ENCODE data around the gene MCF2L. TPM values are rescaled to one million over a fixed set of nuclear protein-coding genes. Genes with fewer than 3 reads are reported as not detected.

The MCF2L gene
- total and polyA plus RNA-seq, 10 of the 15 experiments (the other 5 are each of a cell fraction or from before 2014, with no cell fraction given), result 0.06 to 1.1 (median 0.21) TPM; not detected in 2

- Histone ChIP-seq H3K9me3 (replicated peaks; ENCODE audit: control insufficient read depth, insufficient read depth, low read length) (no peaks in the 10 kb centered on the region), H3K4me1 (ENCODE audit: control insufficient read depth, insufficient read depth, low read length) (no peaks in the 10 kb centered on the region), H3K27me3 (replicated peaks in 1 of 2; ENCODE audit: control insufficient read depth in 2 of 2, insufficient read depth in 2 of 2, low read length in 1 of 2) (peaks cover 0 to 2% of the 10 kb centered on the region in 2 experiments; a peak in 2 of 4 replicates), H3K9ac (ENCODE audit: control insufficient read depth, insufficient read depth, low read length) (no peak overlapping the region), H3K4me3 (no peak overlapping the region), H2AFZ (ENCODE audit: control insufficient read depth, low read depth, low read length) (no peak overlapping the region), H4K20me1 (ENCODE audit: control insufficient read depth, insufficient read depth) (no peaks in the 10 kb centered on the region), H3K4me2 (ENCODE audit: control insufficient read depth, insufficient read depth) (no peak overlapping the region), H3K36me3 (ENCODE audit: control insufficient read depth in 2 of 2, insufficient read depth in 2 of 2, low read length in 1 of 2) (no peaks in the 10 kb centered on the region), H3K79me2 (ENCODE audit: control insufficient read depth, insufficient read depth, low read length) (no peaks in the 10 kb centered on the region), H3K27ac (ENCODE audit: control insufficient read depth, insufficient read depth) (no peak overlapping the region)
- ChIA-PET CTCF (no interaction called here), SMC1A (ENCODE audit: uncharacterized antibody, unreplicated experiment) (no interaction called here), RAD21 (ENCODE audit: unreplicated experiment) (no interaction called here), POLR2A (no interaction called here)
- TF ChIP-seq CHD4 (IDR thresholded peaks at IDR 0.05) (no peak), ZBED1 (IDR thresholded peaks at IDR 0.05; ENCODE audit: borderline replicate concordance) (no peak), MXI1 (IDR thresholded peaks at IDR 0.05; ENCODE audit: low read depth, low read length) (no peak), SREBF2 (IDR thresholded peaks at IDR 0.05; ENCODE audit: low read length) (no peak)
- ATAC-seq (no peak), FAIRE-seq (no peak), DNase-seq (ENCODE audit: low read depth, low spot score) (no peak)
- WGBS (ENCODE audit: insufficient coverage, insufficient replicate concordance, low lambda C conversion rate, missing lambda C conversion rate), result 77% methylated on average over 15 of the region's 15 CpGs
- intact Hi-C loops (cut with micrococcal nuclease; ENCODE audit: unreplicated experiment) (no loop called here), in situ Hi-C loops (cut with MboI) (no loop called here)
- no TSS peak for BruUV-seq (replicated peaks)
These were observed 43.0 kb upstream of the MCF2L start for GRCh38 chr13:112926003-112926402.

- H4K20me1 ChIP-seq (ENCODE audit: control insufficient read depth, insufficient read depth), result no peaks in the 10 kb centered on the region
- POLR2A ChIA-PET, result no interaction called here
- in situ Hi-C loops (cut with MboI), result no loop called here
These were observed 42.0 kb upstream of the MCF2L start for GRCh38 chr13:112926993-112927392.

More at GRCh38 chr13:112926993-112927392, 42.0 kb upstream of the MCF2L start:
- ChIA-PET RAD21 (ENCODE audit: unreplicated experiment) (no interaction called here), SMC1A (ENCODE audit: uncharacterized antibody, unreplicated experiment) (no interaction called here), CTCF (no interaction called here)
- no peak for TF ChIP-seq NR2F1 (conservative IDR thresholded peaks at IDR 0.05)
- TF ChIP-seq STAT3 (IDR thresholded peaks at IDR 0.05; ENCODE audit: low read depth, low read length), result no peak
- no peak for TF ChIP-seq CREB1 (IDR thresholded peaks at IDR 0.05; ENCODE audit: low read depth)
- no peak for TF ChIP-seq FOXK2 (IDR thresholded peaks at IDR 0.05)
- no peak for TF ChIP-seq CBX3 (IDR thresholded peaks at IDR 0.05; ENCODE audit: borderline replicate concordance, low read depth)
- no peak for TF ChIP-seq MTA3 (IDR thresholded peaks at IDR 0.05; ENCODE audit: borderline replicate concordance, low read length)
- no peak for TF ChIP-seq E4F1 (IDR thresholded peaks at IDR 0.05; ENCODE audit: borderline replicate concordance, partially characterized antibody)
- TF ChIP-seq TBL1XR1 (IDR thresholded peaks at IDR 0.05; ENCODE audit: low read depth, low read length), result no peak
- no peak for TF ChIP-seq HDAC6 (IDR thresholded peaks at IDR 0.05; ENCODE audit: unreplicated experiment)
- DNase-seq (ENCODE audit: low read depth, low spot score) (no peak), ATAC-seq (no peak), FAIRE-seq (no peak)
- Histone ChIP-seq H3K36me3 (ENCODE audit: control insufficient read depth in 2 of 2, insufficient read depth in 2 of 2, low read length in 1 of 2) (no peaks in the 10 kb centered on the region), H3K27ac (ENCODE audit: control insufficient read depth, insufficient read depth) (no peak overlapping the region), H3K4me2 (ENCODE audit: control insufficient read depth, insufficient read depth) (no peak overlapping the region), H3K9ac (ENCODE audit: control insufficient read depth, insufficient read depth, low read length) (no peak overlapping the region), H2AFZ (ENCODE audit: control insufficient read depth, low read depth, low read length) (no peak overlapping the region), H3K4me3 (no peak overlapping the region), H3K79me2 (ENCODE audit: control insufficient read depth, insufficient read depth, low read length) (no peaks in the 10 kb centered on the region), H3K9me3 (replicated peaks; ENCODE audit: control insufficient read depth, insufficient read depth, low read length) (no peaks in the 10 kb centered on the region), H3K4me1 (ENCODE audit: control insufficient read depth, insufficient read depth, low read length) (no peaks in the 10 kb centered on the region), H3K27me3 (replicated peaks in 1 of 2; ENCODE audit: control insufficient read depth in 2 of 2, insufficient read depth in 2 of 2, low read length in 1 of 2) (peaks cover 0 to 2% of the 10 kb centered on the region in 2 experiments; a peak in 2 of 4 replicates)
- 48% methylated on average over 5 of the region's 5 CpGs for WGBS (ENCODE audit: insufficient coverage, insufficient replicate concordance, low lambda C conversion rate, missing lambda C conversion rate)
- intact Hi-C loops (cut with micrococcal nuclease; ENCODE audit: unreplicated experiment), result no loop called here
- no TSS peak for BruUV-seq (replicated peaks)
